Sigmoid colon (tissue), 4 donors: ENCODE data around the gene TTLL13.

Experiments used
- CTCF ChIP-seq, 4 experiments: fragments of 450-650 bp in 3 of 4; fragments of 200-600 bp in 1 of 4; IDR thresholded peaks; one replicate each; pipeline ENCODE4 v1.5.1; 2016 to 2019; ENCODE audit warnings: antibody characterized with exemption in 4 of 4, mild to moderate bottlenecking in 3 of 4, moderate library complexity in 2 of 4
- EP300 ChIP-seq, 4 donors: sonication (generic); formaldehyde crosslinking; IDR thresholded peaks; one replicate each; pipeline ENCODE4 v1.6.1; 2017; ENCODE audit warnings: antibody characterized with exemption in 4 of 4
- POLR2A ChIP-seq, 2 donors: fragments of 450-650 bp; IDR thresholded peaks; one replicate each; pipeline ENCODE4 v1.6.1; 2016; ENCODE audit warnings: antibody characterized with exemption in 2 of 2, mild to moderate bottlenecking in 2 of 2, moderate library complexity in 2 of 2

GRCh38 chr15:90201944-90202375 lies 47.4 kb upstream of the TTLL13 start:
- TF ChIP-seq CTCF (IDR thresholded peaks at IDR 0.05), result no peak
- no peak for TF ChIP-seq EP300 (IDR thresholded peaks at IDR 0.05)
- no peak for TF ChIP-seq POLR2A (IDR thresholded peaks at IDR 0.05)
